ENCODE data around the gene KCNQ1. TPM values are rescaled to one million over a fixed set of nuclear protein-coding genes. Genes with fewer than 3 reads are reported as not detected.

KCNQ1 gene
- total RNA-seq, 4 donors from 2014 or later: 0.81 to 2.2 (median 1.6) TPM

GRCh38 chr11:2507212-2507901, 62.5 kb downstream of the KCNQ1 start:
- intact Hi-C loops (cut with DNase I; ENCODE audit: low total_unique reads): no loop called here
- TF ChIP-seq POLR2A (IDR thresholded peaks at IDR 0.05) (no peak), CTCF (IDR thresholded peaks at IDR 0.05) (no peak)
- WGBS, 2 donors: 94% methylated on average over 12 to 13 of the region's 13 CpGs
- no peak overlapping the region for H3K4me3 ChIP-seq (ENCODE audit: low read depth, poor library complexity, severe bottlenecking)
- peak in 1 of 2 donors; percentile 75 for DNase-seq (ENCODE audit: low spot score in 2 of 2)

- WGBS, 2 donors: 77 to 78% methylated on average over 10 to 12 of the region's 12 CpGs
- H3K4me3 ChIP-seq (ENCODE audit: low read depth, poor library complexity, severe bottlenecking): no peak overlapping the region
- no peak for TF ChIP-seq POLR2A (IDR thresholded peaks at IDR 0.05)
- no peak for TF ChIP-seq CTCF (IDR thresholded peaks at IDR 0.05)
- DNase-seq (ENCODE audit: low spot score in 2 of 2): peak in 1 of 2 donors; percentile 67
- intact Hi-C loops (cut with DNase I; ENCODE audit: low total_unique reads): no loop called here
These were observed 63.3 kb downstream of the KCNQ1 start for GRCh38 chr11:2507945-2508749.

- DNase-seq (ENCODE audit: low spot score in 2 of 2): no peak
- TF ChIP-seq CTCF (IDR thresholded peaks at IDR 0.05) (no peak), POLR2A (IDR thresholded peaks at IDR 0.05) (no peak)
- H3K4me3 ChIP-seq (ENCODE audit: low read depth, poor library complexity, severe bottlenecking): no peak overlapping the region
- intact Hi-C loops (cut with DNase I; ENCODE audit: low total_unique reads): no loop called here
- 45 to 46% methylated on average over 2 of the region's 2 CpGs for WGBS, 2 donors
These were observed 64.0 kb downstream of the KCNQ1 start for GRCh38 chr11:2508793-2509192.

GRCh38 chr11:2509481-2510001, 64.7 kb downstream of the KCNQ1 start:
- peak in 1 of 2 donors; percentile 84 for DNase-seq (ENCODE audit: low spot score in 2 of 2)
- H3K4me3 ChIP-seq (ENCODE audit: low read depth, poor library complexity, severe bottlenecking): no peak overlapping the region
- TF ChIP-seq CTCF (IDR thresholded peaks at IDR 0.05) (no peak), POLR2A (IDR thresholded peaks at IDR 0.05) (no peak)
- 66 to 70% methylated on average over 16 of the region's 16 CpGs for WGBS, 2 donors
- intact Hi-C loops (cut with DNase I; ENCODE audit: low total_unique reads): no loop called here

- intact Hi-C loops (cut with DNase I; ENCODE audit: low total_unique reads): no loop called here
- DNase-seq (ENCODE audit: low spot score in 2 of 2): peak in 1 of 2 donors; percentile 82
- no peak overlapping the region for H3K4me3 ChIP-seq (ENCODE audit: low read depth, poor library complexity, severe bottlenecking)
- WGBS, 2 donors: 45 to 47% methylated on average over 15 to 16 of the region's 16 CpGs
- TF ChIP-seq CTCF (IDR thresholded peaks at IDR 0.05) (no peak), POLR2A (IDR thresholded peaks at IDR 0.05) (no peak)
These were observed 66.0 kb downstream of the KCNQ1 start for GRCh38 chr11:2510626-2511402.

All from lower leg skin (tissue), 4 donors.